ENCODE data around the gene PLP2.

Gene PLP2

DNA sequence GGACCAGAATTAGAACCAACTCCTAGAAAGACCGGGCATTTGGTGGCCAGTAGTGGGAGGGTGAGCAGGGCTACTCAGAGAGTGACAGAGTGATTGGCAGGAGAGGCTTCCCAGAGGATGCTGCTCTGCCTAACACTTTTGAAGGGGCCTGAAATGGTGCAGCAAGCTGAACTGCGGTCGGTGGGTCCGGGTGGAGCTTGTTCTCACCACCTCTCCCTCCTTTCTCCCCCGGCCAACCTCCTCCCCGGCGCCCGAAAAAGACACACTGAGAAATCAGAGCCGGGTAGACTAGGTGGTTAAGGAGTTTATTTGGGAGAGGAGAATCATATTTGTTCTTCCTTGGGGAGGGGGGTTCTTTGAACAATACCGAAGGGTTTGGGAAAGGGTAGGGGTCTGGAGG, 15.8 kb downstream of the PLP2 start:
- no peak for DNase-seq

DNA sequence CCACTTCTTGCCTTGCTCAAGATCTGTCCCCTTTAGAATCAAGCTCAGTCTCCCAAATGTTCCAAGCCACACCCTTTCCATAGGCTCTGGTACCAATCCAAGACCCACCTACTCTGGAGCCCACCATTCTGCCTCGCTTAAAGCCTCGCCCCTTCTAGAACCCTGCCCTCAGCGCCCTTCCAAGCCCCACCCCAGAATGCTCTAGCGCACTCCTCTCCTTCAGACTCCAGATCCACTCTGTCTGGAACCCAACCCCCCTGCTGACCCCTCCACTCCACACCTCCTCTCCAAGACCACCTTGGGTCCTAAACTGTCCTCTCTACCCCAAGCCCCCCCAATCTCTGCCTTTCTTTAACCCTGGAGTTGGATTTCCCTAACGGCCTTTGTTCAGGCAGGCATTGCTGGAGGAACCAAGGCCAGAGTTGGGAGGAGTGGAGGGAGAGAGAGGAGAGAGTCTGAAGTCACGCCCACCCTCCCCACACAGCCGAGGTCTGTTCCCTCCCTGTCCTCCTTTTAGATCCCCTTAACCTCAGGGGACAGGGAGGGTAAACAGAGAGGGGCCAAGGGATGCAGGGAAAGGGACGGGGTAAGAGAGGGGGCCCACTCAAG, 16.9 kb downstream of the PLP2 start:
- no peak for DNase-seq

GRCh38 chrX:49189606-49190005, 17.9 kb downstream of the PLP2 start:
- no peak for DNase-seq

- DNase-seq = peak; percentile 96
Observed at GRCh38 chrX:49190821-49191573, 19.3 kb downstream of the PLP2 start.

DNA sequence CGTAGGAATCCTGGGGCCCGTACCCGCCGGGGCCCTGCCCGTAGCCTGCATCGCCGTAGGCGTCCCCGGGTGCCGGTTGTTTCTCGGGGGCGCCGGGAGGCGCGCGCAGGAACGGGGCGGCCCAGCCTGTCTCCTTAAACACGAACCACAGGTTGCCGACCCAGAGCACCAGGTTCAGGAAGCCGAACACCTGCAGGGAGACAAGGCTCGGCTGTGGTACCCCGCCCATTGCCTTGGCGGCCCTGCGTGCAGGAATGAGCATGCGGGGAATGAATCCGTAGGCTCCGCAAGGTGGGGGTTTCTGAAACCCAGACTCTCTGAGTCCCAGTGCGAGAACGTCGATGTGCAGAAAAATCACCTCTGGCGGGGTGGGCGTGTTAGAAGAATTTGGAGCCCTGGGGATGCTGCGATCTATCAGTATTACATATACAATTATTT, 19.9 kb downstream of the PLP2 start:
- no peak for DNase-seq

- peak; percentile 38 for DNase-seq
Observed at GRCh38 chrX:49192722-49193328, 21.1 kb downstream of the PLP2 start.

- no peak for DNase-seq
Observed at GRCh38 chrX:49193542-49193964, 21.9 kb downstream of the PLP2 start.

GRCh38 chrX:49197543-49198087, 25.9 kb downstream of the PLP2 start:
- DNase-seq = no peak

- DNase-seq = no peak
Observed at GRCh38 chrX:49198540-49199314, 27.0 kb downstream of the PLP2 start.

DNA sequence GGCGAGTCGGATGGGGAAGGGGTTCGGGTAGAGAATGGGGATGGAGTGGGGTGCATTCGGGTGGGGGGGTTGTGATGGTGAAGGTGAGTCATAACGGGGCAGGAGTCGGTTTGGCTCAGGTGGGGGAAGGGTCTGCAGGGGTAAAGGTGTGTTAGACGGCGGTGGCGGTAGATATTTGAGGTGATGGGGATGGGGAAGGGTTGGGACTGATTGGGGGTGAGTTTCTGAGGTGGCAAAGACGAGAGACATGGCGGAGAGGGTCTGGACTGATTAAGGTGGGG, 27.6 kb downstream of the PLP2 start:
- DNase-seq = no peak

DNA sequence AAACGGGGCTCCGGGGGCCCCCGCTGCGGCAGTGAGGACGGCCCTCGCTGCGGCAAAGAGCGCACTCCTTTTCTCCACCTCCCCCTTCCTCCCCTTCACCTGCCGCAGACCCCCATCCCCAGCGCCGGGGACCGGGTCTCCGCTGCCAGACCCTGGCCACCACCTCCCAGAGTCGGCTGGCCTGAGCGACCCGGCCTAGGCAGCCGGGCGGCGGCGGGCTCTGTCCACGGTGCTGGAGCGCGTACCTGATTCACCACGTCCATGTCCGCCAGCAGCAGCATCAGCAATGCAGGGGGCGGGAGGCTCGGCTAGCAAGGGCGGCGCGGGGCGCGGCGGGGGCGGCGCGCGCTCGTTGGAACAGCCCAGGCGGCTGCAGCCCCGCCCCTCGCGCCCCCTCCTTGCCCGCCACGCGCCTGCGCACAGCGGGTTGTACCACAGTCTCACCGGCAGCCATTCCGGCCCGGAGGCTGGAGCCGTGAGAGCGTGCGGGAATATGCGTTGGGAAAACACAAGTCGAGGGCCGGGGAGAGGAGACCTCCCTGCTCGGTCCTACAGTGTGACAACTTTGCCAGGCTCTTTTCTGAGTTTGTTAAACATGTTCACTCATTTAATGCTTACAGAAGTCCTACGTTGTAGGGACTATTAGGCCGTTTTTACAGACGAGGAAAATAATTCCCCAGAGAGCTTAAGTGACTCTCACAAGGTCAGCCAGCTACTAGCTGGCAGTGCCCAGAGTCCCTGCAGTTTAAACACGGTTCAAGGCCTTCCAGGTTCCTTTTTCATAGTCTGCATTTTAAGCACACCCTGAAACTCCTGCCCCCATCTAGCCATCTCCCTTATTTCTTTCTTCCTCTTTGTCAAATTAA, 28.4 kb downstream of the PLP2 start, which contains the start of gene SYP:
SYP (minus strand) TSS at position 288 of the 866 bp plus-strand sequence; CDS start at position 281, 7 bp downstream.
- peak; percentile 90 for DNase-seq

GRCh38 chrX:49202022-49202421, 30.3 kb downstream of the PLP2 start:
- no peak for DNase-seq

DNA sequence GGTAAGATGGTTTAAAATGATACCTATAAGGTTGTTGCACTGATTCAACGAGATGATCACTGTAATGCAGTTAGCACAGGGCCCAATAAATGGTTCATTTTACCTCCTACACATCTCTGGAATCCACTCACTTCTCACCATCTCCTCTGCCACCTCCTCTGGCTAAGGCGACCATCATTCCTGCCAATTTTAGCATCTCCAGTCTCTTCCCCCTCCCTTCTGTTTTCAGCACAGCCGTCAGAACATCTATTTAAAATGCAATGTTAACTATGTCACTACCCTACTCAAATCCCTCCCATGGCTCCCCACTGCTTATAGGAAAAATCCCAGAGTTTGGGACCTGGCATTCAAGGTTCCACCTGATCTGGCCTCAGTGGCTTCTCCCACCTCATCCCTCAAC, 31.8 kb downstream of the PLP2 start:
- DNase-seq = no peak

DNA sequence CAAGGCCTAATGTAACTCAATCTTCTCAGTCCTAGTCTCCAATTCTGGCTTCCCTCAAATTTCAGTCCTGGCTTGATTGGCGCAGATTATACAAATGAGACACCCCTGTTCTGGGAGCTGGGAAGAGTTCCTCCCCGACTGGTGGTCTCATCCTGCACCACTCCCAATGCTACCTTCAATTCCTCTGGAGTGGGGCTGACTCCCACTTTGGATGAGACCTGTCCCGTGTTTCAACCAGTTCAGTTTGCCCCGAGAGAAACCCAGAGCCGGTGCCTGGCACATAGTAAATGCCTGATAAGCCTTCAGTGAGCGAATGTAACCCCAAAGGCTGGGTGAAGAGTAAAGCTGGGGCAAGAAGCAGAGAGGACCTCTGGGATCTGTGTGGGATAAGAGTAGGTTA, 32.3 kb downstream of the PLP2 start:
- no peak for DNase-seq

- DNase-seq = no peak
Observed at GRCh38 chrX:49204709-49205108, 33.0 kb downstream of the PLP2 start.

GRCh38 chrX:49205443-49205842, 33.7 kb downstream of the PLP2 start:
- no peak for DNase-seq

- no peak for DNase-seq
Observed at GRCh38 chrX:49206543-49206942, 34.8 kb downstream of the PLP2 start.

GRCh38 chrX:49208399-49208798, 36.7 kb downstream of the PLP2 start:
- no peak for DNase-seq

DNA sequence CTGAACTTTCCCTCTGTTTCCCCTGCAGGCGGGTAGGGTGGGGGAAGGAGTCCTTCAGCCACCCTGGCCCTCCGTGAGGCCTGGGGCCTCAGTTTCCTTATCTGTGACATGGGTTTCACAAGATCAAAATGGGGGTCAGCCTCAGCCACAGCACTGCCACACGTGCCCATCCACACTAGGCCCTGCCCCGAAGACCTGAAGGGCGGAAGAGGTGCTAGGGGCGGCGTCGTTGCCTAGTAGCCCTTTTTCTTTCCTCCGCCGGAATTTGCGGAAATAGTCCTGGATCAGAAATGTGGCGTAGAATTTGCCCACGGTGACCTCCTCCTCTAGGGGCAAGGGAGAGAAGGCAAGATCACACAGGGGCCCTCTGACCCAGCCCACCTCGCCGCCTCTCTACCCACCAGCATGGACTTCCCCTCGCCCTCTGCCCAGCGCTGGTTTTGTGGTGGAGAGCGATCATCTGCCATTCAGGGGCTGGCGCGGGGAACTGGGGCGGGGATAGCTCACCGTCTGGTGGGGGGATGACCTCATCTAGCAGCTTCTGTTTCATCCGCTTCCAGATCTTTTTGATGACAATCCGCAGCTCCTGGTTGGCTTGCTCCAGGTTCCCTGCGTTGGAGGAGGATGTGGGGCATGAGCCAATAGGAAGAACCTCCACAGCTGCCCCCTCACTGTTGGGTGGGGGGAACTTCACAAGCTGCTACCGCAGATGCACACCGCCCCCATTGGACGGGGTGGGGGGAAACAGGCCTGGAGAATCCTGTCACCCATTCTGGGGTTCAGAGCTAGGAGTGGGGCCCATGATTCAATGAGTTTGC, 37.9 kb downstream of the PLP2 start:
- DNase-seq = no peak

GRCh38 chrX:49210406-49210805, 38.7 kb downstream of the PLP2 start:
- DNase-seq = no peak

DNA sequence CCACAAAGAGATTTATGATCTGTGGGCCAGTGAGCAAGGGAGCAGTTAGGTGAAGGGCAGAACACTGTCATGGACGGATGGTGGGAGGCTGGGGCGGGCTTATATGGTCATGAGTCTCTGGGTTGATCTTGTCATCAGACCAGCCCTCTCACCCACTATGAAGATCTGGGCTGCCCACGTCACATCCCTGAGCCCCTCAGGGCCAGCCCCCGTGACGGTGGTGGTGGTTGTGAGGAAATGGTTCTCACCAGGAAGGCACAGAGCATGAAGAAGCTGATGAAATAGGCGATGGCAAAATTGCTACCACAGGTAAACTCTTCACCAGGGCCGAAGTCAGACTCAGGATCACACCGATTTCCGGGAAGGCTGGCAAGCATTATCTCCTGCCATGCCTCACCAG, 39.4 kb downstream of the PLP2 start:
- DNase-seq = no peak
